AG04450 (cell line): ENCODE data around the gene PLPP1. TPM values are rescaled to one million over a fixed set of nuclear protein-coding genes. Genes with fewer than 3 reads are reported as not detected.

ENCODE experiments used
- CTCF ChIA-PET: fragments of 300-600, 350-600 bp; formaldehyde crosslinking; extraction: SDS; loops from one replicate; lab custom pipeline; 2022; ENCODE audit warnings: antibody characterized with exemption, inconsistent platforms; lab: Charles Lee
- POLR2A ChIA-PET: fragments of 350-600 bp; formaldehyde crosslinking; extraction: SDS; loops from one replicate; lab custom pipeline; 2021; ENCODE audit warnings: antibody characterized with exemption, inconsistent platforms; lab: Yijun Ruan, JAX
- DNase-seq: peaks from one replicate; pipeline ENCODE4 v3.0.0-alpha.2; 2011; ENCODE audit warnings: low read depth, low spot score
- H3K27ac ChIP-seq: one replicate; pipeline ENCODE4 v1.5.1; 2012; ENCODE audit warnings: low read depth, low read length, control low read depth
- H3K27me3 ChIP-seq: one replicate; pipeline ENCODE4 v1.6.0; 2012; ENCODE audit warnings: low read length; ENCODE audit not compliant: control insufficient read depth, insufficient read depth
- H3K4me3 ChIP-seq: 2 replicates; pipeline ENCODE4 v1.5.1; 2011; ENCODE audit warnings: mild to moderate bottlenecking, low read depth, low read length, control low read depth
- H3K9me3 ChIP-seq: 2 replicates; pipeline ENCODE4 v1.5.1; 2012; ENCODE audit warnings: low read length; ENCODE audit not compliant: control insufficient read depth, insufficient read depth
- polyA plus RNA-seq: library from polyadenylated mRNA; depleted of rRNA; stranded (reverse); fragments of >200 nt; gene quantifications from 2 replicates; pipeline ENCODE4 v1.2.3, GENCODE V29; 2011
- TF ChIP-seq, protein P1 (sequence below): IDR thresholded peaks from 2 replicates; pipeline ENCODE4 v1.5.1; 2011; ENCODE audit warnings: low read depth, low read length, control low read depth, inconsistent platforms

The PLPP1 gene
- polyA plus RNA-seq, 1 experiment, result 54.9 TPM

DNA sequence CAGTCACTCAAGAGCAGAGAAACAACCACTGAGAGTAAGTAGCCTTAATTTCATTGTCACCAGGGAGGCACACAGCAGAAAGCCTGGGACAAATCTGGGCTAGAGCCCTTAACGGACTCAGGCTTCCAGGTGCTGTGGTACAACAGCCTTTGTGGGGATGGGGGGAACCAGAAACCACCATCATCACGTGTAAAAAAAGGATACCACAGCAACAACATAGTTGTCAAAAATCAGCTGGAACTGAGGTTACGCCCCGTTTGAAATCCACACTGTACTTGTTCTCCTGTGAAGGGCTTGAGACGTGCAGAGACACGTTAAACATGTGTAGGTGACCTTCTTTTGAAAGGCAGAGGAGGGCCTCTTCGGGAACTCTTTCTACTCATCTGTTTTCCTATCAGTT, 16.6 kb upstream of the PLPP1 start:
- TF ChIP-seq, protein P1, sequence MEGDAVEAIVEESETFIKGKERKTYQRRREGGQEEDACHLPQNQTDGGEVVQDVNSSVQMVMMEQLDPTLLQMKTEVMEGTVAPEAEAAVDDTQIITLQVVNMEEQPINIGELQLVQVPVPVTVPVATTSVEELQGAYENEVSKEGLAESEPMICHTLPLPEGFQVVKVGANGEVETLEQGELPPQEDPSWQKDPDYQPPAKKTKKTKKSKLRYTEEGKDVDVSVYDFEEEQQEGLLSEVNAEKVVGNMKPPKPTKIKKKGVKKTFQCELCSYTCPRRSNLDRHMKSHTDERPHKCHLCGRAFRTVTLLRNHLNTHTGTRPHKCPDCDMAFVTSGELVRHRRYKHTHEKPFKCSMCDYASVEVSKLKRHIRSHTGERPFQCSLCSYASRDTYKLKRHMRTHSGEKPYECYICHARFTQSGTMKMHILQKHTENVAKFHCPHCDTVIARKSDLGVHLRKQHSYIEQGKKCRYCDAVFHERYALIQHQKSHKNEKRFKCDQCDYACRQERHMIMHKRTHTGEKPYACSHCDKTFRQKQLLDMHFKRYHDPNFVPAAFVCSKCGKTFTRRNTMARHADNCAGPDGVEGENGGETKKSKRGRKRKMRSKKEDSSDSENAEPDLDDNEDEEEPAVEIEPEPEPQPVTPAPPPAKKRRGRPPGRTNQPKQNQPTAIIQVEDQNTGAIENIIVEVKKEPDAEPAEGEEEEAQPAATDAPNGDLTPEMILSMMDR, result no peak
- POLR2A ChIA-PET, result no interaction called here
- CTCF ChIA-PET, result no interaction called here
- Histone ChIP-seq H3K27me3 (peaks cover 3% of the 10 kb centered on the region), H3K9me3 (no peaks in the 10 kb centered on the region; the same call in 1 of the 2 replicates), H3K4me3 (no peak overlapping the region), H3K27ac (no peak overlapping the region)
- DNase-seq, result no peak

DNA sequence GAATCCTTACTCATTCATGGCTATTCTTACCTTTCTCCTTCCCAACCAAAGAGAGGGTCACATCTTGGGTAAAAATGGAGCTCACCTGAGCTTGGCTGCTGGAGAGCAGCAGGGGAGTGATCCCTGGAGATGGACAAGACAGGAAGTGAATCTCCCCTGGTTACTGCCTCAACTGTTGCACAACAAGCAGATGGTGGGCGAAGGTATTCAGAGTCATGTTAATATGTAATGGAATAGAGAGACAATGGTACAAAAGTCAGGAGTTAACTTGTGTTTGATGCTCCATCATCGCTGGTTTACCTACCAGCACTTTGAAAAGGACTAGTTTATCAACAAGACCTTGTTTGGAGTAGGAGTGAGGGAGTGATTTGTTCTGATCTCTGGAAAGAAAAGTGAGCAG, 13.0 kb upstream of the PLPP1 start:
- no peak for DNase-seq
- TF ChIP-seq, protein P1, result no peak
- Histone ChIP-seq H3K27ac (no peak overlapping the region), H3K4me3 (no peak overlapping the region), H3K27me3 (peaks cover 3% of the 10 kb centered on the region), H3K9me3 (no peaks in the 10 kb centered on the region; the same call in 1 of the 2 replicates)
- ChIA-PET CTCF (interaction anchor here (0.6 kb wide), 1 partner anchor 659 kb away, joined by 4 read pairs; no protein-coding TSS in a partner anchor), POLR2A (interaction anchor here (0.7 kb wide), 1 partner anchor 574 kb away, joined by 5 read pairs; no protein-coding TSS in a partner anchor)

- CTCF ChIA-PET, result no interaction called here
Observed at GRCh38 chr5:55546947-55547346, 12.2 kb upstream of the PLPP1 start.

DNA sequence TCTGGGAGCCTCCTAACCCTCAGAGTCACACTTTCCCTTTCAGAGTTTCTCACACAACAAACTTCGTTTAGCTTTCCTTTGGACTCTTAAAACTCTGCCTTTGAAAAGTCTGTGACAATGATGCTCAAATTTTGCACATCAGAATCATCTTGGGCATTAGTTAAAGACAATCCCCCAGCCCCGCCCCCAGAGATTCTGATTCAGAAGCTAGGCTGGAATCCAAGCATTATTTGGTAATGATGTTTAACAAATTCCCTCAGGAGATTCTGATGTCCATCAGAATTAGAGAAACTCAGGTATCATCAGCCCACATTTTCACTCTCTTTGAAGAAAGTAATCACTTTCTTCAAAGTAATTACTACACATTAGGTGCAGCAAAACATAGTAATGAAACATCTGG, 9.6 kb upstream of the PLPP1 start:
- H3K27me3 ChIP-seq, result no peaks in the 10 kb centered on the region
- ChIA-PET CTCF (interaction anchor here (0.6 to 0.7 kb wide), 2 partner anchors 147 to 546 kb away, joined by 3 read pairs; no protein-coding TSS in a partner anchor), POLR2A (interaction anchor here (0.6 kb wide), 1 partner anchor 10 kb away, joined by 5 read pairs; the partner anchor contains the start of gene PLPP1)
- H3K27ac ChIP-seq, result no peak overlapping the region
- DNase-seq, result no peak
- TF ChIP-seq, protein P1, result no peak
- H3K9me3 ChIP-seq, result no peaks in the 10 kb centered on the region
- H3K4me3 ChIP-seq, result no peak overlapping the region

More at GRCh38 chr5:55546947-55547346, 12.2 kb upstream of the PLPP1 start:
- H3K27me3 ChIP-seq, result peaks cover 3% of the 10 kb centered on the region
- H3K27ac ChIP-seq, result no peak overlapping the region
- DNase-seq, result no peak
- TF ChIP-seq, protein P1, result no peak
- no peak overlapping the region for H3K4me3 ChIP-seq
- POLR2A ChIA-PET, result no interaction called here
- H3K9me3 ChIP-seq, result no peaks in the 10 kb centered on the region

- Histone ChIP-seq H3K4me3 (no peak overlapping the region), H3K9me3 (no peaks in the 10 kb centered on the region), H3K27me3 (no peaks in the 10 kb centered on the region), H3K27ac (no peak overlapping the region)
- CTCF ChIA-PET, result interaction anchor here (1.4 kb wide), 1 partner anchor 150 kb away, joined by 4 read pairs; no protein-coding TSS in a partner anchor
- TF ChIP-seq, protein P1, result no peak
- no peak for DNase-seq
- POLR2A ChIA-PET, result no interaction called here
Observed at GRCh38 chr5:55541056-55541635, 6.4 kb upstream of the PLPP1 start.
